HG02885 (cell line): ENCODE measurements around the gene SERPINB11.
"Not testable (repeated sequence)": the region's sequence is repeated elsewhere in the genome, so short reads cannot be mapped to it uniquely, and the experiment has no call there.

Source experiments
- ATAC-seq: cut with Tn5 transposase; IDR thresholded peaks from one replicate; pipeline ENCODE4 v1.9.1; 2021; ENCODE audit warnings: mild to moderate bottlenecking; ENCODE audit not compliant: unreplicated experiment, poor library complexity

The SERPINB11 gene

GRCh38 chr18:63725682-63726480, 23.1 kb downstream of the SERPINB11 start:
- no peak for ATAC-seq

GRCh38 chr18:63730773-63731172, 28.0 kb downstream of the SERPINB11 start:
- no peak for ATAC-seq

- ATAC-seq: no peak
These were observed 28.5 kb downstream of the SERPINB11 start for GRCh38 chr18:63731215-63731614.

GRCh38 chr18:63736876-63737275, 34.1 kb downstream of the SERPINB11 start:
- ATAC-seq: no peak

GRCh38 chr18:63741769-63742168, 39.0 kb downstream of the SERPINB11 start:
- ATAC-seq: no peak

- ATAC-seq: no peak
These were observed 44.2 kb downstream of the SERPINB11 start for GRCh38 chr18:63747006-63747405.

- ATAC-seq: no peak
These were observed 46.7 kb downstream of the SERPINB11 start for GRCh38 chr18:63749489-63749888.

- ATAC-seq: no peak
These were observed 49.9 kb downstream of the SERPINB11 start for GRCh38 chr18:63752636-63753035.

GRCh38 chr18:63753676-63754075, 50.9 kb downstream of the SERPINB11 start:
- ATAC-seq: no peak

GRCh38 chr18:63757541-63757940, 54.8 kb downstream of the SERPINB11 start:
- ATAC-seq: no peak

GRCh38 chr18:63758615-63759240, 56.0 kb downstream of the SERPINB11 start:
- ATAC-seq: no peak

GRCh38 chr18:63759786-63760185, 57.0 kb downstream of the SERPINB11 start:
- ATAC-seq: not testable (repeated sequence)

- ATAC-seq: no peak
These were observed 59.8 kb downstream of the SERPINB11 start for GRCh38 chr18:63762518-63762917.

- no peak for ATAC-seq
These were observed 61.3 kb downstream of the SERPINB11 start for GRCh38 chr18:63763831-63764600.

- ATAC-seq: no peak
These were observed 63.1 kb downstream of the SERPINB11 start for GRCh38 chr18:63765837-63766236.
